Mesodermal cell (in vitro differentiated cells): Measurements from ENCODE around the gene MARCHF4.

Source experiments
- H3K27ac ChIP-seq: 2 replicates; pipeline ENCODE4 v1.7.0; 2013; ENCODE audit warnings: mild to moderate bottlenecking, low read depth, low read length, moderate library complexity; ENCODE audit not compliant: severe bottlenecking
- H3K36me3 ChIP-seq: 2 replicates; pipeline ENCODE4 v1.7.1; 2013; ENCODE audit warnings: mild to moderate bottlenecking, low read length, moderate library complexity; ENCODE audit not compliant: control insufficient read depth, insufficient read depth
- H3K4me1 ChIP-seq: one replicate; pipeline ENCODE4 v1.7.1; 2013; ENCODE audit warnings: mild to moderate bottlenecking, low read length; ENCODE audit not compliant: insufficient read depth, control insufficient read depth, poor library complexity, severe bottlenecking
- H3K4me3 ChIP-seq: 2 replicates; pipeline ENCODE4 v1.7.0; 2013; ENCODE audit warnings: low read length, control low read depth, mild to moderate bottlenecking; ENCODE audit not compliant: insufficient read depth, poor library complexity, severe bottlenecking; ENCODE audit errors: extremely low read depth
- H3K9me3 ChIP-seq: 2 replicates; pipeline ENCODE4 v1.7.1; 2013; ENCODE audit warnings: mild to moderate bottlenecking, low read length, moderate library complexity; ENCODE audit not compliant: control insufficient read depth
- WGBS, 2 experiments: methylation state at CpG; one replicate each; pipeline ENCODE4 v1.1.5; 2013; ENCODE audit warnings: missing lambda C conversion rate in 2 of 2; ENCODE audit not compliant: insufficient coverage in 2 of 2; 5-methylcytosine and 5-hydroxymethylcytosine counted together

MARCHF4 gene

GRCh38 chr2:216369821-216370220 is 2.5 kb downstream of the MARCHF4 start:
- H3K4me1 ChIP-seq, result peaks cover 35% of the 10 kb centered on the region
- H3K27ac ChIP-seq, result no peak overlapping the region
- no peaks in the 10 kb centered on the region for H3K9me3 ChIP-seq
- H3K36me3 ChIP-seq, result peaks cover 30% of the 10 kb centered on the region
- WGBS, 2 experiments, result 91 to 97% methylated on average over 14 to 16 of the region's 18 CpGs
- peak overlapping the region; percentile 65 for H3K4me3 ChIP-seq

- Histone ChIP-seq H3K4me1 (peaks cover 27% of the 10 kb centered on the region), H3K9me3 (no peaks in the 10 kb centered on the region), H3K36me3 (peaks cover 56% of the 10 kb centered on the region), H3K4me3 (no peak overlapping the region), H3K27ac (no peak overlapping the region)
- WGBS, 2 experiments, result 79 to 87% methylated on average over 3 to 5 of the region's 5 CpGs
Measured at GRCh38 chr2:216366777-216367471, 5.4 kb downstream of the MARCHF4 start.

GRCh38 chr2:216365518-216365917 is 6.8 kb downstream of the MARCHF4 start:
- H3K4me3 ChIP-seq, result no peak overlapping the region
- H3K36me3 ChIP-seq, result peaks cover 68% of the 10 kb centered on the region
- no peaks in the 10 kb centered on the region for H3K9me3 ChIP-seq
- peaks cover 27% of the 10 kb centered on the region for H3K4me1 ChIP-seq
- 100% methylated on average over 2 of the region's 2 CpGs; no CpG with 5 or more reads in 1 of the 2 experiments for WGBS, 2 experiments
- H3K27ac ChIP-seq, result no peak overlapping the region

GRCh38 chr2:216363221-216363620 is 9.1 kb downstream of the MARCHF4 start:
- no CpG with 5 or more reads among the region's 3 CpGs for WGBS, 2 experiments
- H3K4me1 ChIP-seq, result peaks cover 17% of the 10 kb centered on the region
- H3K36me3 ChIP-seq, result peaks cover 90% of the 10 kb centered on the region
- H3K4me3 ChIP-seq, result no peak overlapping the region
- no peaks in the 10 kb centered on the region for H3K9me3 ChIP-seq
- no peak overlapping the region for H3K27ac ChIP-seq

GRCh38 chr2:216362730-216363129 is 9.6 kb downstream of the MARCHF4 start:
- Histone ChIP-seq H3K4me3 (no peak overlapping the region), H3K27ac (no peak overlapping the region), H3K36me3 (peaks cover 88% of the 10 kb centered on the region), H3K9me3 (no peaks in the 10 kb centered on the region), H3K4me1 (peaks cover 17% of the 10 kb centered on the region)
- 100% methylated on average over 1 of the region's 2 CpGs; no CpG with 5 or more reads in 1 of the 2 experiments for WGBS, 2 experiments

- WGBS, 2 experiments, result 63 to 82% methylated on average over 2 of the region's 2 CpGs
- H3K9me3 ChIP-seq, result no peaks in the 10 kb centered on the region
- peaks cover 42% of the 10 kb centered on the region for H3K36me3 ChIP-seq
- peaks cover 20% of the 10 kb centered on the region for H3K4me1 ChIP-seq
- H3K4me3 ChIP-seq, result no peak overlapping the region
- no peak overlapping the region for H3K27ac ChIP-seq
Measured at GRCh38 chr2:216355711-216356110, 16.6 kb downstream of the MARCHF4 start.

GRCh38 chr2:216354306-216354705 is 18.0 kb downstream of the MARCHF4 start:
- WGBS, 2 experiments, result 88 to 94% methylated on average over 3 to 4 of the region's 4 CpGs
- Histone ChIP-seq H3K4me3 (no peak overlapping the region), H3K27ac (no peak overlapping the region), H3K9me3 (no peaks in the 10 kb centered on the region), H3K4me1 (peaks cover 32% of the 10 kb centered on the region), H3K36me3 (peaks cover 29% of the 10 kb centered on the region)

- Histone ChIP-seq H3K9me3 (no peaks in the 10 kb centered on the region), H3K4me1 (peaks cover 34% of the 10 kb centered on the region), H3K4me3 (no peak overlapping the region), H3K27ac (no peak overlapping the region), H3K36me3 (peaks cover 16% of the 10 kb centered on the region)
- WGBS, 2 experiments, result 79 to 83% methylated on average over 4 of the region's 5 CpGs
Measured at GRCh38 chr2:216352653-216353270, 19.5 kb downstream of the MARCHF4 start.

GRCh38 chr2:216351172-216351925 is 20.9 kb downstream of the MARCHF4 start:
- Histone ChIP-seq H3K27ac (no peak overlapping the region), H3K4me3 (no peak overlapping the region), H3K36me3 (peaks cover 20% of the 10 kb centered on the region), H3K9me3 (no peaks in the 10 kb centered on the region), H3K4me1 (peaks cover 41% of the 10 kb centered on the region)
- WGBS, 2 experiments, result 91 to 96% methylated on average over 5 of the region's 5 CpGs

GRCh38 chr2:216350214-216350791 is 22.0 kb downstream of the MARCHF4 start:
- peaks cover 48% of the 10 kb centered on the region for H3K4me1 ChIP-seq
- H3K36me3 ChIP-seq, result peaks cover 20% of the 10 kb centered on the region
- no peak overlapping the region for H3K27ac ChIP-seq
- H3K4me3 ChIP-seq, result no peak overlapping the region
- 100% methylated on average over 2 of the region's 3 CpGs for WGBS, 2 experiments
- no peaks in the 10 kb centered on the region for H3K9me3 ChIP-seq
